ENCODE results near the gene ITGA8. TPM values are rescaled to one million over a fixed set of nuclear protein-coding genes. Genes with fewer than 3 reads are reported as not detected.
A peak's percentile ranks its signal among the peaks of the same experiment; 100 is the strongest.

The ITGA8 gene
- total RNA-seq, 1 experiment from 2014 or later: not detected

DNA sequence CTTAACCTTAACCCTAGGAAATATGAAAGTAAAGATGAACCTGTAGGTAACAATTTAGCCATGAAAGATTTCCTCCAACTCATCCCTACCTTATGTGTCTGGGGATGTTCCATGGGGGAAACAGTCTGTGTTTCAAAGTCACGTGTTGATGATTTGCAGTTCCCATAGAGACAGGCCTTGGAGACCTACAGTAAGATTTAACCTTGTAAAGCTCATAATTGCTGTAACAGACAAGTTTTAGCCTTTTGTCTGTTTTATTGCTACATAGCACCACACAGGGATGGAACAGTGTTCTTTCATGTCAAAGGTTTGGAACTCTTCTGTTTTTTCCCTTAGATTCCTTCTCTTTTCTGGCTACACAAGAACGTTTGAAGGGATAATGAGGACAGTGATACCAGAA, 35.2 kb upstream of the ITGA8 start:
- H3K4me2 ChIP-seq (ENCODE audit: low read depth, low read length, poor library complexity, severe bottlenecking): no peak overlapping the region

DNA sequence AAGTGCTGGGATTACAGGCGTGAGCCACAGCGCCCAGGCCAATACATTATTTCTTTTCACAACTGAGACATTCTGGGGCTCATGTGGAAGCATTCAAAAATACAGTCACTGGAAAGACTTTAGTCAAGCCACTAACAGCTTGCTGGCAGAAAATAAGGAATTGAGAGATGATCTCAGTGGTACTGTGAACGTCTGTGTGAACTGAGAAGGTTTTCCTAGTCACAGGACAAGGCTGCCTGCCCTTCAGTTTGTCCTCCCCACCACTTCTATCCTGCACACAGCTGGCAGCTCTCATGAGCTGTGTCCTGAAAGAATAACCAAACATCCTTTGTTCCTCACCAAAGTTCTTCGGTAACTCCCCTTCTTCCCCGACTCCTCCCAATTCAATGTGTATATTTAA, 31.3 kb upstream of the ITGA8 start:
- Histone ChIP-seq H3K9ac (ENCODE audit: low read length) (no peak overlapping the region), H3K9me3 (ENCODE audit: low read length) (no peaks in the 10 kb centered on the region)
- DNase-seq: no peak

More for the DNA sequence above, 35.2 kb upstream of the ITGA8 start:
- Histone ChIP-seq H3K27ac (ENCODE audit: low read length) (no peak overlapping the region), H3K9me2 (replicated peaks; ENCODE audit: insufficient read depth, low read length) (no peaks in the 10 kb centered on the region), H3K4me1 (ENCODE audit: low read length) (no peaks in the 10 kb centered on the region), H3K36me3 (ENCODE audit: insufficient read depth, low read length) (no peaks in the 10 kb centered on the region), H3K4me3 (ENCODE audit: low read length) (no peak overlapping the region), H3K27me3 (ENCODE audit: low read length) (no peaks in the 10 kb centered on the region), H3K9me3 (ENCODE audit: low read length) (no peaks in the 10 kb centered on the region), H2AFZ (ENCODE audit: low read length) (no peak overlapping the region), H3K79me2 (ENCODE audit: low read length) (no peaks in the 10 kb centered on the region), H3K9ac (ENCODE audit: low read length) (no peak overlapping the region), H4K20me1 (ENCODE audit: insufficient read depth, low read depth, low read length) (no peaks in the 10 kb centered on the region)
- no peak for DNase-seq

DNA sequence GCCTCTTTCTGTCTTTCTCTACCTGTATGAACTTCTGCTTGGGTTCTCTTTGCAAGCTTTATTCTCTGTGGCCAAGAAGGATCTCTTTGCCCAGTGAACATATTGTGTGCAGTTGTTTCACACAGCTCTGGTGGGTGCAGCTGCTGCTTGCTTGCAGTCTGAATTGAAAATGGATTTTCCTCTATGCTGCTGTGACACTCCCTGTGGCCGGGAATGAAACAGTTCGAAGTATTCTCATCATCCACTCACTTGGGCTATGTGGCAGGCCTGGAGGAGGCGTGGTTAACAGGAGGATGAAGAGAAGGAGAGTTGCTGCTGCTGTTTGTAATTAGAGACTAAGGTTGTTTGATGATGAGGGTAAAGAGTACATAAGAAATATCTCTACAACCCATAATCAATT, 28.4 kb upstream of the ITGA8 start:
- Histone ChIP-seq H4K20me1 (ENCODE audit: insufficient read depth, low read depth, low read length) (no peaks in the 10 kb centered on the region), H3K4me2 (ENCODE audit: low read depth, low read length, poor library complexity, severe bottlenecking) (no peak overlapping the region), H3K79me2 (ENCODE audit: low read length) (no peaks in the 10 kb centered on the region), H3K9me2 (replicated peaks; ENCODE audit: insufficient read depth, low read length) (no peaks in the 10 kb centered on the region), H3K9ac (ENCODE audit: low read length) (no peak overlapping the region), H3K27ac (ENCODE audit: low read length) (no peak overlapping the region), H3K36me3 (ENCODE audit: insufficient read depth, low read length) (no peaks in the 10 kb centered on the region), H2AFZ (ENCODE audit: low read length) (no peak overlapping the region), H3K4me3 (ENCODE audit: low read length) (no peak overlapping the region), H3K4me1 (ENCODE audit: low read length) (peaks cover 5% of the 10 kb centered on the region), H3K9me3 (ENCODE audit: low read length) (no peaks in the 10 kb centered on the region), H3K27me3 (ENCODE audit: low read length) (no peaks in the 10 kb centered on the region)
- DNase-seq: no peak

More for the DNA sequence above, 31.3 kb upstream of the ITGA8 start:
- no peaks in the 10 kb centered on the region for H3K27me3 ChIP-seq (ENCODE audit: low read length)
- H3K27ac ChIP-seq (ENCODE audit: low read length): no peak overlapping the region
- H4K20me1 ChIP-seq (ENCODE audit: insufficient read depth, low read depth, low read length): no peaks in the 10 kb centered on the region
- no peak overlapping the region for H2AFZ ChIP-seq (ENCODE audit: low read length)
- no peaks in the 10 kb centered on the region for H3K79me2 ChIP-seq (ENCODE audit: low read length)
- H3K4me1 ChIP-seq (ENCODE audit: low read length): peaks cover 5% of the 10 kb centered on the region
- no peak overlapping the region for H3K4me3 ChIP-seq (ENCODE audit: low read length)
- H3K36me3 ChIP-seq (ENCODE audit: insufficient read depth, low read length): no peaks in the 10 kb centered on the region
- H3K4me2 ChIP-seq (ENCODE audit: low read depth, low read length, poor library complexity, severe bottlenecking): no peak overlapping the region
- H3K9me2 ChIP-seq (replicated peaks; ENCODE audit: insufficient read depth, low read length): no peaks in the 10 kb centered on the region

DNA sequence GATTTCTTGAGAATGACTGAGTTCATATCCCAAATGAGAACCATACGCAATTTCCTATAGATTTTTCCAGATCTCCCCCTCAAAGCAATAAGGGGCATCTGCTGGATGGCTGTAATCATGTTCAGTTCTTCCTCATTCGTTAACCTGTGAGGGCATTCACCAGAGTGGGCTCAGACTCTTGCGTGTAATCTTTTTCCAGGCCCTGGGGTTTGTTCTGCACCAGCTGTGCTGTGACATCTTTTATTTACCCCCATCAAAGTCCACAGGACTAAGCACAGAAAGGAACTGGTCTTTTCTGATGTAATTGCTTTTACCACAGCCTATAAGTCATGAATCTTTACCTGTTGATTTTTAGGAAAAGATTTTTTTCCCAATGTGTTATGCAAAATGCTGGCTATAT, 27.9 kb upstream of the ITGA8 start:
- Histone ChIP-seq H3K79me2 (ENCODE audit: low read length) (no peaks in the 10 kb centered on the region), H4K20me1 (ENCODE audit: insufficient read depth, low read depth, low read length) (no peaks in the 10 kb centered on the region), H3K36me3 (ENCODE audit: insufficient read depth, low read length) (no peaks in the 10 kb centered on the region), H3K9me3 (ENCODE audit: low read length) (no peaks in the 10 kb centered on the region), H3K9ac (ENCODE audit: low read length) (no peak overlapping the region), H2AFZ (ENCODE audit: low read length) (no peak overlapping the region), H3K4me1 (ENCODE audit: low read length) (peaks cover 5% of the 10 kb centered on the region), H3K27ac (ENCODE audit: low read length) (no peak overlapping the region), H3K9me2 (replicated peaks; ENCODE audit: insufficient read depth, low read length) (no peaks in the 10 kb centered on the region), H3K4me3 (ENCODE audit: low read length) (no peak overlapping the region), H3K27me3 (ENCODE audit: low read length) (no peaks in the 10 kb centered on the region), H3K4me2 (ENCODE audit: low read depth, low read length, poor library complexity, severe bottlenecking) (no peak overlapping the region)
- no peak for DNase-seq

DNA sequence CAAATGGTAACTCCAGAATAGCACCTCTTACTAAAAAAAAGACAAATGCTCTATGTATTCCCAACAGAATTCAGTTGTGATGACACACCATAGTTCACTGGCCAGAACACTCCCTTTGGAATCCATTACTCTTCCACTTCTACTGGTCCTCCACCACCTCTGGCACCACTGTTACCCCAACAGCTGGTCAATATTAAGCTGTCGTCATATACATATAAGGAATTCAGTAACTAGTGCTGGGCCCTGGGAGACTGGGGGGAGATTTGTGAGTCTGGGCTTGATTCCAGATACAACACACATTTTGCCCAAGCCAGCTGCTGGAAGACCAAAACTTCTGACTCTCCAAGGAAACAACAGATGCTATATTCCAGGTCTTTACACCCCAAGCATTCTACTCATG, 26.0 kb upstream of the ITGA8 start:
- H3K9me3 ChIP-seq (ENCODE audit: low read length): no peaks in the 10 kb centered on the region
- H3K79me2 ChIP-seq (ENCODE audit: low read length): no peaks in the 10 kb centered on the region
- no peak overlapping the region for H2AFZ ChIP-seq (ENCODE audit: low read length)
- no peak overlapping the region for H3K9ac ChIP-seq (ENCODE audit: low read length)
- no peak overlapping the region for H3K27ac ChIP-seq (ENCODE audit: low read length)
- H3K36me3 ChIP-seq (ENCODE audit: insufficient read depth, low read length): no peaks in the 10 kb centered on the region
- no peak overlapping the region for H3K4me3 ChIP-seq (ENCODE audit: low read length)
- H3K4me2 ChIP-seq (ENCODE audit: low read depth, low read length, poor library complexity, severe bottlenecking): no peak overlapping the region
- H3K4me1 ChIP-seq (ENCODE audit: low read length): peaks cover 5% of the 10 kb centered on the region
- no peaks in the 10 kb centered on the region for H3K9me2 ChIP-seq (replicated peaks; ENCODE audit: insufficient read depth, low read length)
- H3K27me3 ChIP-seq (ENCODE audit: low read length): no peaks in the 10 kb centered on the region
- H4K20me1 ChIP-seq (ENCODE audit: insufficient read depth, low read depth, low read length): no peaks in the 10 kb centered on the region
- DNase-seq: no peak

DNA sequence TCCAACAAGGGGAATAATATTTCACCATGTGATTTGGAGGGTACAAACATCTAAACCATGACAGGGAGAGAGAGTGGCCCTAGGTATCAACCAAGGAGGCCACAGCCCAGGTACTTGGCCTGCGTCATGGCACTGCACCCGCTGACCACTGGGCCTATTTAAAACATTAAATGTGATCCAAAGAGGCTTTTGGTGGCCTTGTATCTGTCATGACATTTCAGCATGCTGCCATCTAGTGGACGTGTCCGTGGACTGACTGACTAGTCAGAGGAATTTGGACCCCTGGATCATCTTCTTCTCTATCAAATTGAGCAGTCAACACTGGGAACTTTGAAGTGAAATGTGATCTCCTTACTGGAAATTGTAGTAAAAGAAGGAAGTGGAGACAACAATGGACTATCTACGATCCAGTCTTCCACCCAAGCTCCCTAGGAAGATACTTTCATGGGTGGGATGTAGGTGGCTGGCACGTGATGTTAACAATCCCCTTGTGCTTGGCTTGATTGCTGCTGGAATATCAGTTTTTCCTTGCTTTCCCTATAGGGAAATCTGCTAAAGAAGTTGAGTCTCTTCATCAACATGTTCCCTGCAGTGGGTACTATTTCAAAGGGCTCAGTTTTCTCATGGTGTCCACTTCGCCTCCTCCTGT, 24.6 kb upstream of the ITGA8 start:
- Histone ChIP-seq H3K27ac (ENCODE audit: low read length) (no peak overlapping the region), H3K4me2 (ENCODE audit: low read depth, low read length, poor library complexity, severe bottlenecking) (no peak overlapping the region), H4K20me1 (ENCODE audit: insufficient read depth, low read depth, low read length) (no peaks in the 10 kb centered on the region), H3K9me3 (ENCODE audit: low read length) (no peaks in the 10 kb centered on the region), H3K4me3 (ENCODE audit: low read length) (no peak overlapping the region), H2AFZ (ENCODE audit: low read length) (no peak overlapping the region), H3K36me3 (ENCODE audit: insufficient read depth, low read length) (no peaks in the 10 kb centered on the region), H3K27me3 (ENCODE audit: low read length) (no peaks in the 10 kb centered on the region), H3K4me1 (ENCODE audit: low read length) (peaks cover 5% of the 10 kb centered on the region), H3K79me2 (ENCODE audit: low read length) (no peaks in the 10 kb centered on the region), H3K9me2 (replicated peaks; ENCODE audit: insufficient read depth, low read length) (no peaks in the 10 kb centered on the region), H3K9ac (ENCODE audit: low read length) (no peak overlapping the region)
- DNase-seq: peak; percentile 86

DNA sequence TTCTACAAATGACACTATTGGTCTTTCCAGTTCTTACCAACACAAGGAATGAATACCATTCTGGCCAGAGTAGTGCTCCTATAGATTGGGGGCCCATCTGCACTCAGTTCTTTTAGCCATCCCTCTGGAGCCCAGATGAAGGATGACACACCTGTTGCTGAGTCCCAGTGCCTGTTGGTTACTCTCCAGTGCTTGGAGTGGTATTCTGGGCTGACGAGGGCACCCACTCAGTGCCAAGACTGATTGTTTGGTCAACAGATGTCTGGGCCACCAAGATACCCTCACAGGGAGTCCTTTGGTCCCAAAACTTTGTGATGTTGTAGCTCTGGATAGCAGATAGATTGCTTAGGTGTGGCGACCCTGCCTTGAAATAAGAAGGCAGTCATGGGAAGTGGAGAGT, 23.7 kb upstream of the ITGA8 start:
- Histone ChIP-seq H3K4me1 (ENCODE audit: low read length) (peaks cover 5% of the 10 kb centered on the region), H3K9me2 (replicated peaks; ENCODE audit: insufficient read depth, low read length) (no peaks in the 10 kb centered on the region), H2AFZ (ENCODE audit: low read length) (no peak overlapping the region), H3K4me3 (ENCODE audit: low read length) (no peak overlapping the region), H3K27me3 (ENCODE audit: low read length) (no peaks in the 10 kb centered on the region), H3K27ac (ENCODE audit: low read length) (no peak overlapping the region), H3K79me2 (ENCODE audit: low read length) (no peaks in the 10 kb centered on the region), H3K9ac (ENCODE audit: low read length) (no peak overlapping the region), H4K20me1 (ENCODE audit: insufficient read depth, low read depth, low read length) (no peaks in the 10 kb centered on the region), H3K4me2 (ENCODE audit: low read depth, low read length, poor library complexity, severe bottlenecking) (no peak overlapping the region), H3K36me3 (ENCODE audit: insufficient read depth, low read length) (no peaks in the 10 kb centered on the region), H3K9me3 (ENCODE audit: low read length) (no peaks in the 10 kb centered on the region)
- no peak for DNase-seq

DNA sequence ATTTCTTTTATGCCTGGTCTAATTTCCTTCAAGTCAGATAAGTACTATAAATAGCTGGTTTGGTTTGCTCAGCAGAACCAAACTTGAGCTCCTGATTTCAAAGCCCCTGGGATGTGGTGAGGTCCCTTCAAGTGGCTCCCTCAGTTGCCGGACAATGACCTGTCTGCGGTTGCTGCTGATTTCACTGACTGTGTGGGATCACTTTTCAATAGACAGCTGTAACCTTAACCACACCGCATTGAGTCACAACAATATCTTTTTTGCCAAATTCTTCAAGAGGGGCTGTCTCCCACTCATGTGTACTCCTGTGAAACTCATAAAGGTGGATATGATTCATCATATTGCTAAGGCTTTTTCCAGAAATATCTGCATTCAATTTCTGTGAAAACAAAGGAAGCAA, 23.1 kb upstream of the ITGA8 start:
- no peak for DNase-seq
- Histone ChIP-seq H3K27ac (ENCODE audit: low read length) (no peak overlapping the region), H2AFZ (ENCODE audit: low read length) (no peak overlapping the region), H3K4me2 (ENCODE audit: low read depth, low read length, poor library complexity, severe bottlenecking) (no peak overlapping the region), H3K27me3 (ENCODE audit: low read length) (no peaks in the 10 kb centered on the region), H3K4me3 (ENCODE audit: low read length) (no peak overlapping the region), H3K36me3 (ENCODE audit: insufficient read depth, low read length) (no peaks in the 10 kb centered on the region), H3K79me2 (ENCODE audit: low read length) (no peaks in the 10 kb centered on the region), H3K4me1 (ENCODE audit: low read length) (peaks cover under 1% of the 10 kb centered on the region; the same call in 1 of the 2 replicates), H4K20me1 (ENCODE audit: insufficient read depth, low read depth, low read length) (no peaks in the 10 kb centered on the region), H3K9ac (ENCODE audit: low read length) (no peak overlapping the region), H3K9me3 (ENCODE audit: low read length) (no peaks in the 10 kb centered on the region), H3K9me2 (replicated peaks; ENCODE audit: insufficient read depth, low read length) (no peaks in the 10 kb centered on the region)
